Measurements from ENCODE around the gene NCL.

The NCL gene

GRCh38 chr2:231418820-231419640, 45.3 kb downstream of the NCL start:
- H3K4me3 ChIP-seq (ENCODE audit: insufficient read depth, low read length, poor library complexity, severe bottlenecking) = no peak overlapping the region
- H3K9ac ChIP-seq (ENCODE audit: low read length) = no peak overlapping the region
- no peaks in the 10 kb centered on the region for H3K36me3 ChIP-seq (ENCODE audit: low read length)
- H3K27me3 ChIP-seq (ENCODE audit: low read length) = no peaks in the 10 kb centered on the region
- H3K9me3 ChIP-seq (ENCODE audit: insufficient read depth, low read length) = no peaks in the 10 kb centered on the region
- no peaks in the 10 kb centered on the region for H4K20me1 ChIP-seq (ENCODE audit: low read depth, low read length)
- H3K4me2 ChIP-seq (ENCODE audit: low read depth, low read length, poor library complexity, severe bottlenecking) = no peak overlapping the region
- H3F3A ChIP-seq (ENCODE audit: insufficient read depth) = no peaks in the 10 kb centered on the region
- H2AFZ ChIP-seq (ENCODE audit: low read depth, low read length, severe bottlenecking) = no peak overlapping the region
- no peak overlapping the region for H3K27ac ChIP-seq (ENCODE audit: low read depth, low read length)
- no peaks in the 10 kb centered on the region for H3K79me2 ChIP-seq (ENCODE audit: insufficient read depth, low read length)
- TF ChIP-seq CTCF (IDR thresholded peaks at IDR 0.05; ENCODE audit: insufficient read depth, low read length, poor library complexity, severe bottlenecking) (no peak), EZH2phosphoT487 (conservative IDR thresholded peaks at IDR 0.05; ENCODE audit: low read length) (no peak)
- H3K9me2 ChIP-seq (replicated peaks; ENCODE audit: insufficient read depth, low read length) = no peaks in the 10 kb centered on the region

GRCh38 chr2:231415029-231415428, 49.3 kb downstream of the NCL start:
- Histone ChIP-seq H3K9ac (ENCODE audit: low read length) (no peak overlapping the region), H2AFZ (ENCODE audit: low read depth, low read length, severe bottlenecking) (no peak overlapping the region), H3K27ac (ENCODE audit: low read depth, low read length) (no peak overlapping the region), H3K4me2 (ENCODE audit: low read depth, low read length, poor library complexity, severe bottlenecking) (no peak overlapping the region), H3K9me2 (replicated peaks; ENCODE audit: insufficient read depth, low read length) (no peaks in the 10 kb centered on the region), H3F3A (ENCODE audit: insufficient read depth) (peaks cover 6% of the 10 kb centered on the region; the same call in 1 of the 2 replicates), H3K4me3 (ENCODE audit: insufficient read depth, low read length, poor library complexity, severe bottlenecking) (no peak overlapping the region), H3K9me3 (ENCODE audit: insufficient read depth, low read length) (peaks cover 4% of the 10 kb centered on the region; the same call in 1 of the 2 replicates), H4K20me1 (ENCODE audit: low read depth, low read length) (no peaks in the 10 kb centered on the region), H3K27me3 (ENCODE audit: low read length) (no peaks in the 10 kb centered on the region), H3K36me3 (ENCODE audit: low read length) (no peaks in the 10 kb centered on the region; the same call in 1 of the 2 replicates), H3K79me2 (ENCODE audit: insufficient read depth, low read length) (no peaks in the 10 kb centered on the region)
- TF ChIP-seq EZH2phosphoT487 (conservative IDR thresholded peaks at IDR 0.05; ENCODE audit: low read length) (no peak), CTCF (IDR thresholded peaks at IDR 0.05; ENCODE audit: insufficient read depth, low read length, poor library complexity, severe bottlenecking) (no peak)

GRCh38 chr2:231413921-231414476, 50.3 kb downstream of the NCL start:
- H3K4me2 ChIP-seq (ENCODE audit: low read depth, low read length, poor library complexity, severe bottlenecking) = no peak overlapping the region
- H3K4me3 ChIP-seq (ENCODE audit: insufficient read depth, low read length, poor library complexity, severe bottlenecking) = no peak overlapping the region
- no peaks in the 10 kb centered on the region for H3K9me2 ChIP-seq (replicated peaks; ENCODE audit: insufficient read depth, low read length)

More at GRCh38 chr2:231413921-231414476, 50.3 kb downstream of the NCL start:
- no peak overlapping the region for H2AFZ ChIP-seq (ENCODE audit: low read depth, low read length, severe bottlenecking)
- no peak for TF ChIP-seq EZH2phosphoT487 (conservative IDR thresholded peaks at IDR 0.05; ENCODE audit: low read length)
- TF ChIP-seq CTCF (IDR thresholded peaks at IDR 0.05; ENCODE audit: insufficient read depth, low read length, poor library complexity, severe bottlenecking) = no peak
- peaks cover 6% of the 10 kb centered on the region; the same call in 1 of the 2 replicates for H3F3A ChIP-seq (ENCODE audit: insufficient read depth)
- no peaks in the 10 kb centered on the region; the same call in 1 of the 2 replicates for H3K36me3 ChIP-seq (ENCODE audit: low read length)
- peaks cover 4% of the 10 kb centered on the region; the same call in 1 of the 2 replicates for H3K9me3 ChIP-seq (ENCODE audit: insufficient read depth, low read length)
- no peaks in the 10 kb centered on the region for H3K79me2 ChIP-seq (ENCODE audit: insufficient read depth, low read length)
- no peaks in the 10 kb centered on the region for H3K27me3 ChIP-seq (ENCODE audit: low read length)
- H3K9ac ChIP-seq (ENCODE audit: low read length) = no peak overlapping the region
- no peak overlapping the region for H3K27ac ChIP-seq (ENCODE audit: low read depth, low read length)
- no peaks in the 10 kb centered on the region for H4K20me1 ChIP-seq (ENCODE audit: low read depth, low read length)

Measured in SU-DHL-6 (cell line).